HCT116 (cell line): ENCODE data around the gene TBR1. TPM values are rescaled to one million over a fixed set of nuclear protein-coding genes. Genes with fewer than 3 reads are reported as not detected.

Experiments
- ATAC-seq: fragments of 200-7000 bp; cut with Tn5 transposase; 2 replicates; pipeline ENCODE4 v1.9.1; 2020; ENCODE audit warnings: mild to moderate bottlenecking, moderate library complexity
- BruUV-seq: library from RNA; stranded (reverse); fragments of 400-500 nt; replicated peaks from 2 replicates; lab custom pipeline; 2021; lab: Mats Ljungman, UMichigan
- CTCF ChIA-PET: fragments of 300-600 bp; sonication (Branson Sonifier 250); formaldehyde crosslinking; loops from one replicate; lab custom pipeline; 2021; ENCODE audit warnings: antibody characterized with exemption; lab: Charles Lee
- POLR2A ChIA-PET: fragments of 300-600, 350-600 bp; sonication (Branson Sonifier 250); formaldehyde crosslinking; loops from one replicate; lab custom pipeline; 2021; ENCODE audit warnings: antibody characterized with exemption; lab: Charles Lee
- RAD21 ChIA-PET, 2 experiments: fragments of 300-600 bp; sonication (Branson Sonifier 250); formaldehyde crosslinking; loops; one replicate each; lab custom pipeline; 2023; ENCODE audit warnings: low total read pairs in 2 of 2; ENCODE audit not compliant: uncharacterized antibody in 2 of 2, unreplicated experiment in 2 of 2, low non-redundant PET in 1 of 2; lab: Charles Lee
- DNase-seq: peaks from one replicate; pipeline ENCODE4 v3.0.0-alpha.2; 2010; ENCODE audit warnings: low read depth, low spot score
- H2AFZ ChIP-seq: fragments of 200-600 bp; shearing (Covaris generic), sonication (generic); 2 replicates; pipeline ENCODE4 v1.6.1; 2017; ENCODE audit warnings: low read depth, mixed run types, mixed read lengths, antibody characterized with exemption, low read length; ENCODE audit not compliant: poor library complexity, severe bottlenecking
- H3K27ac ChIP-seq: 2 replicates; pipeline ENCODE4 v1.5.1; 2012; ENCODE audit warnings: low read depth, low read length
- H3K27me3 ChIP-seq: fragments of 200-600 bp; sonication (generic); 2 replicates; pipeline ENCODE4 v1.6.1; 2016; ENCODE audit warnings: mixed run types, low read length, mixed read lengths; ENCODE audit not compliant: insufficient read depth
- H3K36me3 ChIP-seq, 2 experiments: fragments of 200-500 bp in 1 of 2; fragments of 200-600 bp in 1 of 2; sonication (Bioruptor generic) in 1 of 2; sonication (generic) in 1 of 2; 2 replicates each; pipeline versions ENCODE4 v1.5.1 to v1.6.1; 2014 to 2016; ENCODE audit warnings: low read length in 2 of 2, inconsistent platforms in 1 of 2, mixed read lengths in 1 of 2, mixed run types in 1 of 2; ENCODE audit not compliant: insufficient read depth in 2 of 2, control insufficient read depth in 1 of 2
- H3K4me1 ChIP-seq, 2 experiments: fragments of 200-600 bp in 1 of 2; sonication (generic) in 1 of 2; 2 replicates each; pipeline versions ENCODE4 v1.5.1 to v1.6.1; 2012 to 2017; ENCODE audit warnings: low read length in 2 of 2, inconsistent platforms in 1 of 2, mild to moderate bottlenecking in 1 of 2, mixed read lengths in 1 of 2, mixed run types in 1 of 2, moderate library complexity in 1 of 2; ENCODE audit not compliant: insufficient read depth in 2 of 2, control insufficient read depth in 1 of 2
- H3K4me2 ChIP-seq: fragments of 200-600 bp; sonication (generic); 2 replicates; pipeline ENCODE4 v1.6.1; 2017; ENCODE audit warnings: mixed run types, low read length, mixed read lengths
- H3K4me3 ChIP-seq, 2 experiments: fragments of 200-600 bp in 1 of 2; sonication (generic) in 1 of 2; replicated peaks in 1 of 2; 2 replicates each; pipeline ENCODE4 v1.5.1; 2011 to 2016; ENCODE audit warnings: low read length in 2 of 2, control low read depth in 1 of 2, low read depth in 1 of 2, mild to moderate bottlenecking in 1 of 2, mixed read lengths in 1 of 2, mixed run types in 1 of 2
- H3K79me2 ChIP-seq: fragments of 200-600 bp; sonication (generic); 2 replicates; pipeline ENCODE4 v1.6.1; 2017; ENCODE audit warnings: mild to moderate bottlenecking, mixed run types, low read length, moderate library complexity, mixed read lengths; ENCODE audit not compliant: insufficient read depth
- H3K9ac ChIP-seq: fragments of 200-600 bp; sonication (generic); 2 replicates; pipeline ENCODE4 v1.6.1; 2016; ENCODE audit warnings: low read length, mixed read lengths
- H3K9me2 ChIP-seq: fragments of 200-600 bp; sonication (generic), shearing (Covaris generic); 2 replicates; pipeline ENCODE4 v1.6.1; 2017; ENCODE audit warnings: mixed run types, mild to moderate bottlenecking, moderate library complexity; ENCODE audit not compliant: insufficient read depth
- H3K9me3 ChIP-seq, 2 experiments: fragments of 200-500 bp in 1 of 2; fragments of 200-600 bp in 1 of 2; sonication (Bioruptor generic) in 1 of 2; sonication (generic) in 1 of 2; 2 replicates each; pipeline ENCODE4 v1.6.1; 2014 to 2017; ENCODE audit warnings: low read length in 2 of 2, mixed read lengths in 2 of 2, inconsistent platforms in 1 of 2, low read depth in 1 of 2, mild to moderate bottlenecking in 1 of 2, mixed run types in 1 of 2, moderate library complexity in 1 of 2; ENCODE audit not compliant: control insufficient read depth in 1 of 2, insufficient read depth in 1 of 2
- H4K20me1 ChIP-seq: fragments of 200-600 bp; sonication (generic), shearing (Covaris generic); 2 replicates; pipeline ENCODE4 v1.6.1; 2017; ENCODE audit warnings: mixed run types, mild to moderate bottlenecking, moderate library complexity; ENCODE audit not compliant: insufficient read depth
- CEBPB ChIP-seq: IDR thresholded peaks from 2 replicates; pipeline ENCODE4 v1.6.1; 2012; ENCODE audit warnings: low read depth
- EZH2 ChIP-seq: fragments of 200-600 bp; sonication (generic); IDR thresholded peaks from 2 replicates; pipeline ENCODE4 v1.6.1; 2017; ENCODE audit warnings: antibody characterized with exemption, mixed run types
- FOSL1 ChIP-seq: IDR thresholded peaks from 2 replicates; pipeline ENCODE4 v1.6.1; 2012; ENCODE audit warnings: low read depth
- JUND ChIP-seq: IDR thresholded peaks from 2 replicates; pipeline ENCODE4 v1.6.1; 2012
- POLR2A ChIP-seq: IDR thresholded peaks from 2 replicates; pipeline ENCODE4 v1.7.0; 2011; ENCODE audit warnings: borderline replicate concordance; ENCODE audit not compliant: insufficient read depth, insufficient read length; ENCODE audit errors: extremely low read depth
- SP1 ChIP-seq: IDR thresholded peaks from 2 replicates; pipeline ENCODE4 v1.6.1; 2012; ENCODE audit warnings: low read depth
- SRF ChIP-seq: IDR thresholded peaks from 2 replicates; pipeline ENCODE4 v1.6.1; 2012; ENCODE audit warnings: low read depth
- YY1 ChIP-seq: IDR thresholded peaks from 2 replicates; pipeline ENCODE4 v1.6.1; 2011; ENCODE audit warnings: low read length, low read depth, moderate library complexity, mild to moderate bottlenecking; ENCODE audit not compliant: insufficient replicate concordance; ENCODE audit errors: extremely low read depth
- intact Hi-C: fragments of 100-400 bp; cut with micrococcal nuclease; formaldehyde crosslinking; loops from 2 replicates; pipeline ENCODE4 v1.10.0; 2022
- total RNA-seq: library from RNA; stranded (reverse); gene quantifications from one replicate; pipeline ENCODE4 v1.2.1, GENCODE V29; 2021; ENCODE audit not compliant: unreplicated experiment
- TF ChIP-seq, protein P1 (sequence below), 3 experiments: fragments of 200-600 bp in 1 of 3; sonication (generic) in 1 of 3; IDR thresholded peaks in 2 of 3; conservative IDR thresholded peaks in 1 of 3; 2 replicates each; pipeline ENCODE4 v1.5.1; 2012 to 2017; ENCODE audit warnings: low read depth in 2 of 3, low read length in 2 of 3, antibody characterized with exemption in 1 of 3, borderline replicate concordance in 1 of 3, control low read depth in 1 of 3, mild to moderate bottlenecking in 1 of 3, mixed read lengths in 1 of 3, mixed run types in 1 of 3, moderate library complexity in 1 of 3; ENCODE audit not compliant: insufficient read depth in 1 of 3

Gene TBR1
- total RNA-seq, 1 experiment from 2014 or later, result 0.17 TPM

DNA sequence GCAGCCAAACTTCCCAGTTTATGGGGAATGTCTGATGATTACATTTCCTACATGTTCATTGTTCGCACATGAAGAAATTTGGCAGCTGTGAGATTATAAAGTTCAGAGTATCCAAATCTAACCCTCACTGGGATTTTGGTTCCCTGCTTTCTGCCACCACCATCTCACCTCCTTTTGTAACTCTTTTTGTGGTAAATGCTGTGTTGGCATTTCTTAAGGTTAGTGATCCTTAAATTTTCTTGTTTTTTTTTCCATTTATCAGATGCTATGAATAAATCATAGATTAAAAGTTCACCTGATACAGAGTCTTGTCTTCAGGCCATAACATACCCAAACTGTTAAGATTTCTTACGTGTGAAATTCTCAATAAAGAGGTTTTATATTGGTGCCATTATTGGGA is 8.5 kb upstream of the TBR1 start:
- Histone ChIP-seq H2AFZ (no peak overlapping the region), H3K4me2 (no peak overlapping the region), H4K20me1 (no peaks in the 10 kb centered on the region), H3K9me2 (no peaks in the 10 kb centered on the region), H3K36me3 (peaks cover 3 to 5% of the 10 kb centered on the region in 2 experiments; a peak in 3 of 4 replicates), H3K27me3 (no peaks in the 10 kb centered on the region), H3K9me3 (no peaks in the 10 kb centered on the region), H3K79me2 (no peaks in the 10 kb centered on the region), H3K9ac (no peak overlapping the region), H3K27ac (no peak overlapping the region), H3K4me3 (no peak overlapping the region), H3K4me1 (no peaks in the 10 kb centered on the region)
- no TSS peak for BruUV-seq
- no peak for TF ChIP-seq FOSL1
- TF ChIP-seq JUND, result no peak
- no peak for TF ChIP-seq POLR2A
- TF ChIP-seq SRF, result no peak
- ATAC-seq, result no peak
- ChIA-PET CTCF (no interaction called here), POLR2A (no interaction called here), RAD21 (no interaction called here)
- no peak for DNase-seq
- intact Hi-C loops, result no loop called here

DNA sequence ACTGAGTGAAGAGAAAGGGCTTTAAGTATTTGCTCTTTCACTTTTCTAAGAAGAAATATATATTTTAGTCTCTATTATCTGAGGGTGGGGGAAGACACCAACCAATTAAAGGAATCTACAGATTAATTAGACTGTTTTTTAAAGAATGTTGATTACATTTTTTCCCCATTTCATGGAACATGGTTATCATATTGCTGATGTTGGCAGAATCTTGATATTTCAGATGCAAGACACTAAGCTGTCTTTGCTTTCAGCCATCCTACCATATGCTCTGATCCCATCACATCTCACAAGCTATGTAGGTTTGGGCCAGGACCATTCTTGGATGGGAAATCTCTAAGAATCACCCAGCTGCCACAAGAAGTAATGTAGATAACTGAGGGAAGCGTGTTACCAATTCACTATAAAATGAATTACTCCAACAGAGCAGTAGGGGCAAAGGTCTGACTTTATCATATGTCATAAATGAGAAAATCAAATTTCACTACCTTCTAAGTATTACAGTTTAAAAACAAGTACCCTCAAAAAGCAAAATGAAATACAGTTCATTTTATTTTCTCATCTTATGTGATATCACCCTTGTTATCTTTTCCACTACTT is 6.7 kb upstream of the TBR1 start:
- intact Hi-C loops, result no loop called here
- no peak overlapping the region for H3K9ac ChIP-seq
- H3K4me2 ChIP-seq, result no peak overlapping the region
- RAD21 ChIA-PET, result no interaction called here
- H3K4me3 ChIP-seq, result no peak overlapping the region
- no peak overlapping the region for H2AFZ ChIP-seq
- H4K20me1 ChIP-seq, result no peaks in the 10 kb centered on the region
- no peak for ATAC-seq
- no peaks in the 10 kb centered on the region for H3K9me2 ChIP-seq
- BruUV-seq, result no TSS peak
- TF ChIP-seq JUND, result no peak
- no peak for TF ChIP-seq SP1
- TF ChIP-seq CEBPB, result no peak
- no peak for TF ChIP-seq EZH2
- no peak for TF ChIP-seq SRF
- no peak for TF ChIP-seq YY1
- TF ChIP-seq, protein P1, sequence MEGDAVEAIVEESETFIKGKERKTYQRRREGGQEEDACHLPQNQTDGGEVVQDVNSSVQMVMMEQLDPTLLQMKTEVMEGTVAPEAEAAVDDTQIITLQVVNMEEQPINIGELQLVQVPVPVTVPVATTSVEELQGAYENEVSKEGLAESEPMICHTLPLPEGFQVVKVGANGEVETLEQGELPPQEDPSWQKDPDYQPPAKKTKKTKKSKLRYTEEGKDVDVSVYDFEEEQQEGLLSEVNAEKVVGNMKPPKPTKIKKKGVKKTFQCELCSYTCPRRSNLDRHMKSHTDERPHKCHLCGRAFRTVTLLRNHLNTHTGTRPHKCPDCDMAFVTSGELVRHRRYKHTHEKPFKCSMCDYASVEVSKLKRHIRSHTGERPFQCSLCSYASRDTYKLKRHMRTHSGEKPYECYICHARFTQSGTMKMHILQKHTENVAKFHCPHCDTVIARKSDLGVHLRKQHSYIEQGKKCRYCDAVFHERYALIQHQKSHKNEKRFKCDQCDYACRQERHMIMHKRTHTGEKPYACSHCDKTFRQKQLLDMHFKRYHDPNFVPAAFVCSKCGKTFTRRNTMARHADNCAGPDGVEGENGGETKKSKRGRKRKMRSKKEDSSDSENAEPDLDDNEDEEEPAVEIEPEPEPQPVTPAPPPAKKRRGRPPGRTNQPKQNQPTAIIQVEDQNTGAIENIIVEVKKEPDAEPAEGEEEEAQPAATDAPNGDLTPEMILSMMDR (IDR thresholded peaks at IDR 0.05 in 2 of 3, conservative IDR thresholded peaks at IDR 0.05 in 1 of 3; ENCODE audit: borderline replicate concordance in 1 of 3, insufficient read depth in 1 of 3, low read depth in 2 of 3, low read length in 2 of 3), result no peak
- TF ChIP-seq, all 23 proteins: peak for 0
- no peaks in the 10 kb centered on the region for H3K27me3 ChIP-seq
- ChIA-PET POLR2A (no interaction called here), CTCF (no interaction called here)
- H3K4me1 ChIP-seq, result no peaks in the 10 kb centered on the region
- no peaks in the 10 kb centered on the region for H3K79me2 ChIP-seq
- peaks cover 3 to 5% of the 10 kb centered on the region in 2 experiments; a peak in 3 of 4 replicates for H3K36me3 ChIP-seq
- H3K27ac ChIP-seq, result no peak overlapping the region
- no peaks in the 10 kb centered on the region for H3K9me3 ChIP-seq
- no peak for DNase-seq
